ENCODE data around the gene SMG7. TPM values are rescaled to one million over a fixed set of nuclear protein-coding genes. Genes with fewer than 3 reads are reported as not detected.

SMG7 gene
- 23.9 TPM for polyA plus RNA-seq (2012; ENCODE audit: insufficient read length, low read depth)

- TF ChIP-seq TAF1 (IDR thresholded peaks at IDR 0.05; ENCODE audit: borderline replicate concordance, insufficient read depth, low read length) (0 out of 2 replicates have a peak, but pooled peaks have one; percentile 37), SIN3A (IDR thresholded peaks at IDR 0.05; ENCODE audit: borderline replicate concordance, insufficient read depth, low read length) (no peak), FOXP2 (optimal IDR thresholded peaks at IDR 0.05; ENCODE audit: borderline replicate concordance, extremely low read depth, extremely low read length, insufficient read depth) (peak; percentile 3), POLR2AphosphoS5 (IDR thresholded peaks at IDR 0.05; ENCODE audit: low read depth, low read length) (peak; percentile 74)
Measured at GRCh38 chr1:183472488-183473216, at the start of gene SMG7. Gene SMG7, plus strand, starts transcription at chr1:183472499. Its CDS starts 122 bp downstream, at chr1:183472621.

GRCh38 chr1:183423541-183423940 is 48.8 kb upstream of the SMG7 start:
- TF ChIP-seq POLR2AphosphoS5 (IDR thresholded peaks at IDR 0.05; ENCODE audit: low read depth, low read length) (no peak), REST (IDR thresholded peaks at IDR 0.05; ENCODE audit: insufficient read depth in 1 of 2, low read depth in 2 of 2, low read length in 2 of 2) (no peak), FOXP2 (optimal IDR thresholded peaks at IDR 0.05; ENCODE audit: borderline replicate concordance, extremely low read depth, extremely low read length, insufficient read depth) (no peak), TAF1 (IDR thresholded peaks at IDR 0.05; ENCODE audit: borderline replicate concordance, insufficient read depth, low read length) (no peak), SIN3A (IDR thresholded peaks at IDR 0.05; ENCODE audit: borderline replicate concordance, insufficient read depth, low read length) (no peak)

- TF ChIP-seq REST (IDR thresholded peaks at IDR 0.05; ENCODE audit: insufficient read depth in 1 of 2, low read depth in 2 of 2, low read length in 2 of 2) = no peak
- TF ChIP-seq SIN3A (IDR thresholded peaks at IDR 0.05; ENCODE audit: borderline replicate concordance, insufficient read depth, low read length) = no peak
- TF ChIP-seq TAF1 (IDR thresholded peaks at IDR 0.05; ENCODE audit: borderline replicate concordance, insufficient read depth, low read length) = no peak
- TF ChIP-seq FOXP2 (optimal IDR thresholded peaks at IDR 0.05; ENCODE audit: borderline replicate concordance, extremely low read depth, extremely low read length, insufficient read depth) = no peak
- no peak for TF ChIP-seq POLR2AphosphoS5 (IDR thresholded peaks at IDR 0.05; ENCODE audit: low read depth, low read length)
Measured at GRCh38 chr1:183424691-183425090, 47.6 kb upstream of the SMG7 start.

GRCh38 chr1:183431840-183432547 is 40.3 kb upstream of the SMG7 start:
- TF ChIP-seq SIN3A (IDR thresholded peaks at IDR 0.05; ENCODE audit: borderline replicate concordance, insufficient read depth, low read length) (no peak), POLR2AphosphoS5 (IDR thresholded peaks at IDR 0.05; ENCODE audit: low read depth, low read length) (no peak), TAF1 (IDR thresholded peaks at IDR 0.05; ENCODE audit: borderline replicate concordance, insufficient read depth, low read length) (no peak), FOXP2 (optimal IDR thresholded peaks at IDR 0.05; ENCODE audit: borderline replicate concordance, extremely low read depth, extremely low read length, insufficient read depth) (no peak), REST (IDR thresholded peaks at IDR 0.05; ENCODE audit: insufficient read depth in 1 of 2, low read depth in 2 of 2, low read length in 2 of 2) (no peak)

- TF ChIP-seq SIN3A (IDR thresholded peaks at IDR 0.05; ENCODE audit: borderline replicate concordance, insufficient read depth, low read length) (no peak), FOXP2 (optimal IDR thresholded peaks at IDR 0.05; ENCODE audit: borderline replicate concordance, extremely low read depth, extremely low read length, insufficient read depth) (no peak), REST (IDR thresholded peaks at IDR 0.05; ENCODE audit: insufficient read depth in 1 of 2, low read depth in 2 of 2, low read length in 2 of 2) (no peak), POLR2AphosphoS5 (IDR thresholded peaks at IDR 0.05; ENCODE audit: low read depth, low read length) (no peak), TAF1 (IDR thresholded peaks at IDR 0.05; ENCODE audit: borderline replicate concordance, insufficient read depth, low read length) (no peak)
Measured at GRCh38 chr1:183432548-183432875, 39.8 kb upstream of the SMG7 start.
